K562 (cell line): ENCODE results near the gene SPINT2. TPM values are rescaled to one million over a fixed set of nuclear protein-coding genes. Genes with fewer than 3 reads are reported as not detected.

ENCODE experiments used
- ARHGAP35 ChIP-seq: fragments of 450-650 bp; IDR thresholded peaks from 2 replicates; pipeline ENCODE4 v1.6.1; 2018; ENCODE audit not compliant: partially characterized antibody
- ETS2 ChIP-seq: IDR thresholded peaks from 2 replicates; pipeline ENCODE4 v1.6.1; 2016; ENCODE audit warnings: borderline replicate concordance, missing genetic modification characterization, mild to moderate bottlenecking, moderate library complexity, missing compliant biosample characterization; ENCODE audit not compliant: poor library complexity, severe bottlenecking
- FOXA3 ChIP-seq, 2 experiments: fragments of 450-650 bp in 1 of 2; sonication (generic) in 1 of 2; formaldehyde crosslinking; IDR thresholded peaks in 1 of 2; conservative IDR thresholded peaks in 1 of 2; 2 replicates each; pipeline versions ENCODE4 v1.4.0 to v1.8.0; 2020 to 2022; ENCODE audit warnings: mild to moderate bottlenecking in 2 of 2, missing genetic modification reagents in 1 of 2
- HDAC3 ChIP-seq: fragments of 450-650 bp; IDR thresholded peaks from 2 replicates; pipeline ENCODE4 v1.6.1; 2018; ENCODE audit warnings: borderline replicate concordance, mild to moderate bottlenecking, moderate library complexity; ENCODE audit not compliant: partially characterized antibody
- IFI16 ChIP-seq: fragments of 250-450 bp; sonication (Bioruptor Pico); IDR thresholded peaks from 2 replicates; pipeline ENCODE4 v2.1.2; 2022; ENCODE audit warnings: mild to moderate bottlenecking, inconsistent platforms
- KLF16 ChIP-seq: IDR thresholded peaks from 2 replicates; pipeline ENCODE4 v1.6.1; 2016; ENCODE audit warnings: antibody characterized with exemption
- MTF1 ChIP-seq: fragments of 250-450 bp; sonication (Bioruptor Pico); IDR thresholded peaks from 2 replicates; pipeline ENCODE4 v1.9.0; 2021; ENCODE audit warnings: moderate library complexity, mild to moderate bottlenecking, inconsistent platforms, borderline replicate concordance
- PPARD ChIP-seq: fragments of 250-450 bp; sonication (Bioruptor Pico); IDR thresholded peaks from 2 replicates; pipeline ENCODE4 v1.8.0; 2022; ENCODE audit warnings: inconsistent platforms, mild to moderate bottlenecking, moderate library complexity
- RHOXF2B ChIP-seq: fragments of 250-450 bp; sonication (Bioruptor Pico); conservative IDR thresholded peaks from 2 replicates; pipeline ENCODE4 v1.5.1; 2021
- SRSF1 ChIP-seq: fragments of 200-400 bp; formaldehyde crosslinking; IDR thresholded peaks from 2 replicates; pipeline ENCODE4 v1.6.1; 2017; ENCODE audit warnings: mild to moderate bottlenecking, low read depth, low read length, moderate library complexity
- STAG1 ChIP-seq: sonication (generic); formaldehyde crosslinking; IDR thresholded peaks from 2 replicates; pipeline ENCODE4 v1.5.0; 2020; ENCODE audit warnings: missing genetic modification reagents, borderline replicate concordance
- XRCC4 ChIP-seq: IDR thresholded peaks from one replicate; pipeline ENCODE4 v1.6.1; 2011; ENCODE audit not compliant: insufficient read depth, insufficient read length; ENCODE audit errors: extremely low read depth
- ZEB2 ChIP-seq: fragments of 450-650 bp; IDR thresholded peaks from 2 replicates; pipeline ENCODE4 v1.6.1; 2016
- ZNF347 ChIP-seq: fragments of 450-650 bp; formaldehyde crosslinking; IDR thresholded peaks from 2 replicates; pipeline ENCODE4 v1.4.0; 2020; ENCODE audit warnings: low read depth, mild to moderate bottlenecking, moderate library complexity
- ZNF449 ChIP-seq: fragments of 250-450 bp; sonication (Bioruptor Pico); IDR thresholded peaks from 2 replicates; pipeline ENCODE4 v1.8.0; 2022; ENCODE audit warnings: moderate library complexity, mild to moderate bottlenecking, inconsistent platforms
- ZNF583 ChIP-seq: fragments of 250-450 bp; sonication (Bioruptor Pico); IDR thresholded peaks from 2 replicates; pipeline ENCODE4 v1.4.0; 2020
- polyA plus RNA-seq, 8 experiments: library from polyadenylated mRNA; depleted of rRNA in 4 of 8; stranded (reverse) in 5 of 8; unstranded in 3 of 8; fragments of >200 nt; fragmentation: Nextera tagmentation in 2 of 8; fragmentation: Illumina TruSeq in 1 of 8; extraction: Ambion mirVana in 2 of 8; extraction: Trizol in 1 of 8; gene quantifications; 2 replicates each; pipeline versions ENCODE4 v1.2.1 to v1.2.3, GENCODE V29; 2011 to 2014; ENCODE audit warnings: inconsistent platforms in 1 of 8, missing spikeins in 1 of 8
- total RNA-seq, 7 experiments: library from RNA; depleted of rRNA in 6 of 7; stranded (reverse); fragments of >200 nt in 6 of 7; fragmentation: Illumina TruSeq in 2 of 7; extraction: Trizol in 2 of 7; gene quantifications; 2 replicates each; pipeline versions ENCODE4 v1.2.1 to v1.2.3, GENCODE V29; 2011 to 2021; ENCODE audit warnings: low replicate concordance in 1 of 7
- TF ChIP-seq, protein P1 (sequence below): sonication (generic); formaldehyde crosslinking; IDR thresholded peaks from 2 replicates; pipeline ENCODE4 v1.8.0; 2023; ENCODE audit warnings: mild to moderate bottlenecking, missing genetic modification reagents
- TF ChIP-seq, protein P2 (sequence below), 3 experiments: IDR thresholded peaks in 2 of 3; conservative IDR thresholded peaks in 1 of 3; 2 replicates each; pipeline ENCODE4 v1.5.1; 2011 to 2012; ENCODE audit warnings: low read length in 3 of 3, mild to moderate bottlenecking in 3 of 3, control low read depth in 2 of 3, improper control_type of control experiment in 1 of 3, inconsistent platforms in 1 of 3, low read depth in 1 of 3, mixed read lengths in 1 of 3, moderate library complexity in 1 of 3; ENCODE audit not compliant: insufficient read depth in 2 of 3
- TF ChIP-seq, protein P3 (sequence below): fragments of 250-450 bp; sonication (Bioruptor Pico); IDR thresholded peaks from 2 replicates; pipeline ENCODE4 v1.5.0; 2020; ENCODE audit warnings: mild to moderate bottlenecking, borderline replicate concordance

Gene SPINT2
- total and polyA plus RNA-seq, 9 of the 15 experiments (the other 6 are each of a cell fraction or from before 2014, with no cell fraction given) = 0.65 to 4.5 (median 3.4) TPM

- no peak for TF ChIP-seq RHOXF2B (CRISPR knock-in tag)
- TF ChIP-seq ZNF449 (CRISPR knock-in tag) = no peak
- no peak for TF ChIP-seq STAG1 (CRISPR knock-in tag)
- TF ChIP-seq, protein P1, sequence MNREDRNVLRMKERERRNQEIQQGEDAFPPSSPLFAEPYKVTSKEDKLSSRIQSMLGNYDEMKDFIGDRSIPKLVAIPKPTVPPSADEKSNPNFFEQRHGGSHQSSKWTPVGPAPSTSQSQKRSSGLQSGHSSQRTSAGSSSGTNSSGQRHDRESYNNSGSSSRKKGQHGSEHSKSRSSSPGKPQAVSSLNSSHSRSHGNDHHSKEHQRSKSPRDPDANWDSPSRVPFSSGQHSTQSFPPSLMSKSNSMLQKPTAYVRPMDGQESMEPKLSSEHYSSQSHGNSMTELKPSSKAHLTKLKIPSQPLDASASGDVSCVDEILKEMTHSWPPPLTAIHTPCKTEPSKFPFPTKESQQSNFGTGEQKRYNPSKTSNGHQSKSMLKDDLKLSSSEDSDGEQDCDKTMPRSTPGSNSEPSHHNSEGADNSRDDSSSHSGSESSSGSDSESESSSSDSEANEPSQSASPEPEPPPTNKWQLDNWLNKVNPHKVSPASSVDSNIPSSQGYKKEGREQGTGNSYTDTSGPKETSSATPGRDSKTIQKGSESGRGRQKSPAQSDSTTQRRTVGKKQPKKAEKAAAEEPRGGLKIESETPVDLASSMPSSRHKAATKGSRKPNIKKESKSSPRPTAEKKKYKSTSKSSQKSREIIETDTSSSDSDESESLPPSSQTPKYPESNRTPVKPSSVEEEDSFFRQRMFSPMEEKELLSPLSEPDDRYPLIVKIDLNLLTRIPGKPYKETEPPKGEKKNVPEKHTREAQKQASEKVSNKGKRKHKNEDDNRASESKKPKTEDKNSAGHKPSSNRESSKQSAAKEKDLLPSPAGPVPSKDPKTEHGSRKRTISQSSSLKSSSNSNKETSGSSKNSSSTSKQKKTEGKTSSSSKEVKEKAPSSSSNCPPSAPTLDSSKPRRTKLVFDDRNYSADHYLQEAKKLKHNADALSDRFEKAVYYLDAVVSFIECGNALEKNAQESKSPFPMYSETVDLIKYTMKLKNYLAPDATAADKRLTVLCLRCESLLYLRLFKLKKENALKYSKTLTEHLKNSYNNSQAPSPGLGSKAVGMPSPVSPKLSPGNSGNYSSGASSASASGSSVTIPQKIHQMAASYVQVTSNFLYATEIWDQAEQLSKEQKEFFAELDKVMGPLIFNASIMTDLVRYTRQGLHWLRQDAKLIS (CRISPR knock-in tag) = no peak
- no peak for TF ChIP-seq XRCC4
- TF ChIP-seq IFI16 = no peak; the same call in 1 of the 2 replicates
- no peak for TF ChIP-seq MTF1 (CRISPR knock-in tag)
- TF ChIP-seq ZNF347 (CRISPR knock-in tag) = no peak
- TF ChIP-seq SRSF1 = no peak
- TF ChIP-seq HDAC3 = peak; percentile 58
- TF ChIP-seq, protein P2, sequence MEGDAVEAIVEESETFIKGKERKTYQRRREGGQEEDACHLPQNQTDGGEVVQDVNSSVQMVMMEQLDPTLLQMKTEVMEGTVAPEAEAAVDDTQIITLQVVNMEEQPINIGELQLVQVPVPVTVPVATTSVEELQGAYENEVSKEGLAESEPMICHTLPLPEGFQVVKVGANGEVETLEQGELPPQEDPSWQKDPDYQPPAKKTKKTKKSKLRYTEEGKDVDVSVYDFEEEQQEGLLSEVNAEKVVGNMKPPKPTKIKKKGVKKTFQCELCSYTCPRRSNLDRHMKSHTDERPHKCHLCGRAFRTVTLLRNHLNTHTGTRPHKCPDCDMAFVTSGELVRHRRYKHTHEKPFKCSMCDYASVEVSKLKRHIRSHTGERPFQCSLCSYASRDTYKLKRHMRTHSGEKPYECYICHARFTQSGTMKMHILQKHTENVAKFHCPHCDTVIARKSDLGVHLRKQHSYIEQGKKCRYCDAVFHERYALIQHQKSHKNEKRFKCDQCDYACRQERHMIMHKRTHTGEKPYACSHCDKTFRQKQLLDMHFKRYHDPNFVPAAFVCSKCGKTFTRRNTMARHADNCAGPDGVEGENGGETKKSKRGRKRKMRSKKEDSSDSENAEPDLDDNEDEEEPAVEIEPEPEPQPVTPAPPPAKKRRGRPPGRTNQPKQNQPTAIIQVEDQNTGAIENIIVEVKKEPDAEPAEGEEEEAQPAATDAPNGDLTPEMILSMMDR (IDR thresholded peaks at IDR 0.05 in 2 of 3, conservative IDR thresholded peaks at IDR 0.05 in 1 of 3; ENCODE audit: insufficient read depth in 2 of 3, low read depth in 1 of 3, low read length in 3 of 3) = no peak
- peak; percentile 71; the same call in 1 of the 2 replicates for TF ChIP-seq KLF16
- TF ChIP-seq ZEB2 = no peak
- TF ChIP-seq ARHGAP35 = no peak
- TF ChIP-seq PPARD (CRISPR knock-in tag) = no peak
- no peak for TF ChIP-seq FOXA3 (CRISPR knock-in tag; conservative IDR thresholded peaks at IDR 0.05 in 1 of 2, IDR thresholded peaks at IDR 0.05 in 1 of 2)
- TF ChIP-seq ETS2 = no peak
- TF ChIP-seq, protein P3, sequence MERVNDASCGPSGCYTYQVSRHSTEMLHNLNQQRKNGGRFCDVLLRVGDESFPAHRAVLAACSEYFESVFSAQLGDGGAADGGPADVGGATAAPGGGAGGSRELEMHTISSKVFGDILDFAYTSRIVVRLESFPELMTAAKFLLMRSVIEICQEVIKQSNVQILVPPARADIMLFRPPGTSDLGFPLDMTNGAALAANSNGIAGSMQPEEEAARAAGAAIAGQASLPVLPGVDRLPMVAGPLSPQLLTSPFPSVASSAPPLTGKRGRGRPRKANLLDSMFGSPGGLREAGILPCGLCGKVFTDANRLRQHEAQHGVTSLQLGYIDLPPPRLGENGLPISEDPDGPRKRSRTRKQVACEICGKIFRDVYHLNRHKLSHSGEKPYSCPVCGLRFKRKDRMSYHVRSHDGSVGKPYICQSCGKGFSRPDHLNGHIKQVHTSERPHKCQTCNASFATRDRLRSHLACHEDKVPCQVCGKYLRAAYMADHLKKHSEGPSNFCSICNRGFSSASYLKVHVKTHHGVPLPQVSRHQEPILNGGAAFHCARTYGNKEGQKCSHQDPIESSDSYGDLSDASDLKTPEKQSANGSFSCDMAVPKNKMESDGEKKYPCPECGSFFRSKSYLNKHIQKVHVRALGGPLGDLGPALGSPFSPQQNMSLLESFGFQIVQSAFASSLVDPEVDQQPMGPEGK (CRISPR knock-in tag) = no peak
- TF ChIP-seq ZNF583 (CRISPR knock-in tag) = peak; percentile 80; the same call in 1 of the 2 replicates
Observed at GRCh38 chr19:38270587-38271167, 6.3 kb downstream of the SPINT2 start (continued).
